GM21526 (cell line): ENCODE data around the gene ANKMY1.
"Not testable (repeated sequence)": the region's sequence is repeated elsewhere in the genome, so short reads cannot be mapped to it uniquely, and the experiment has no call there.

ENCODE experiments used
- ATAC-seq: cut with Tn5 transposase; IDR thresholded peaks from one replicate; pipeline ENCODE4 v1.9.1; 2021; ENCODE audit warnings: moderate library complexity; ENCODE audit not compliant: unreplicated experiment, low FRiP score

The ANKMY1 gene

GRCh38 chr2:240557101-240557751 lies 562 bp downstream of the ANKMY1 start:
- no peak for ATAC-seq

- no peak for ATAC-seq
Measured at GRCh38 chr2:240556553-240557100, 1.2 kb downstream of the ANKMY1 start.

- ATAC-seq, result no peak
Measured at GRCh38 chr2:240555541-240556250, 2.1 kb downstream of the ANKMY1 start.

- no peak for ATAC-seq
Measured at GRCh38 chr2:240554767-240555493, 2.9 kb downstream of the ANKMY1 start.

GRCh38 chr2:240553956-240554480 lies 3.8 kb downstream of the ANKMY1 start:
- ATAC-seq, result no peak

GRCh38 chr2:240551811-240552210 lies 6.0 kb downstream of the ANKMY1 start:
- no peak for ATAC-seq

GRCh38 chr2:240551288-240551687 lies 6.5 kb downstream of the ANKMY1 start:
- no peak for ATAC-seq

- no peak for ATAC-seq
Measured at GRCh38 chr2:240539906-240540305, 17.9 kb downstream of the ANKMY1 start.

- ATAC-seq, result not testable (repeated sequence)
Measured at GRCh38 chr2:240539101-240539500, 18.7 kb downstream of the ANKMY1 start.

- no peak for ATAC-seq
Measured at GRCh38 chr2:240538031-240538780, 19.6 kb downstream of the ANKMY1 start.

- no peak for ATAC-seq
Measured at GRCh38 chr2:240532031-240532775, 25.6 kb downstream of the ANKMY1 start.

- no peak for ATAC-seq
Measured at GRCh38 chr2:240531038-240531437, 26.8 kb downstream of the ANKMY1 start.

GRCh38 chr2:240530181-240530580 lies 27.6 kb downstream of the ANKMY1 start:
- ATAC-seq, result no peak

GRCh38 chr2:240529344-240529999 lies 28.3 kb downstream of the ANKMY1 start:
- ATAC-seq, result no peak

GRCh38 chr2:240528406-240529040 lies 29.3 kb downstream of the ANKMY1 start:
- ATAC-seq, result no peak

- no peak for ATAC-seq
Measured at GRCh38 chr2:240527153-240527750, 30.5 kb downstream of the ANKMY1 start.

GRCh38 chr2:240526521-240526920 lies 31.3 kb downstream of the ANKMY1 start:
- no peak for ATAC-seq

- ATAC-seq, result no peak
Measured at GRCh38 chr2:240525802-240526201, 32.0 kb downstream of the ANKMY1 start.
